GM08714 (cell line): ENCODE data around the gene DENND5A.

ENCODE experiments used
- H3K4me3 ChIP-seq: fragments of 200-500 bp; sonication (Bioruptor generic); 2 replicates; pipeline ENCODE4 v1.5.1; 2014; ENCODE audit warnings: mild to moderate bottlenecking, low read length, inconsistent platforms
- ZNF274 ChIP-seq: IDR thresholded peaks from 2 replicates; pipeline ENCODE4 v1.6.1; 2012; ENCODE audit warnings: mild to moderate bottlenecking, low read depth, low read length

The DENND5A gene

GRCh38 chr11:9096427-9096826 is 168.7 kb downstream of the DENND5A start:
- TF ChIP-seq ZNF274: no peak
- H3K4me3 ChIP-seq: no peak overlapping the region

GRCh38 chr11:9095421-9095820 is 169.7 kb downstream of the DENND5A start:
- no peak overlapping the region for H3K4me3 ChIP-seq
- no peak for TF ChIP-seq ZNF274

GRCh38 chr11:9094420-9094819 is 170.7 kb downstream of the DENND5A start:
- TF ChIP-seq ZNF274: no peak

GRCh38 chr11:9092853-9093778 is 172.0 kb downstream of the DENND5A start:
- no peak for TF ChIP-seq ZNF274
- no peak overlapping the region for H3K4me3 ChIP-seq

More at GRCh38 chr11:9094420-9094819, 170.7 kb downstream of the DENND5A start:
- no peak overlapping the region for H3K4me3 ChIP-seq

GRCh38 chr11:9092072-9092471 is 173.1 kb downstream of the DENND5A start:
- H3K4me3 ChIP-seq: no peak overlapping the region
- no peak for TF ChIP-seq ZNF274

GRCh38 chr11:9091044-9091922 is 173.9 kb downstream of the DENND5A start, which contains the start of gene SCUBE2:
Gene SCUBE2, minus strand, starts transcription at chr11:9091599. Its CDS starts 71 bp downstream, at chr11:9091528.
- no peak within 1 kb of the TSS; the same call in 1 of the 2 replicates for H3K4me3 ChIP-seq
- no peak for TF ChIP-seq ZNF274

- TF ChIP-seq ZNF274: no peak
- H3K4me3 ChIP-seq: no peak overlapping the region
Measured at GRCh38 chr11:9090488-9091043, 174.6 kb downstream of the DENND5A start.

GRCh38 chr11:9089636-9090035 is 175.5 kb downstream of the DENND5A start:
- no peak overlapping the region for H3K4me3 ChIP-seq
- TF ChIP-seq ZNF274: no peak

- TF ChIP-seq ZNF274: no peak
- H3K4me3 ChIP-seq: no peak overlapping the region
Measured at GRCh38 chr11:9089061-9089460, 176.1 kb downstream of the DENND5A start.
